Osteoblast (primary cell): ENCODE measurements around the gene SINHCAF. TPM values are rescaled to one million over a fixed set of nuclear protein-coding genes. Genes with fewer than 3 reads are reported as not detected.

Experiments
- DNase-seq: peaks from one replicate; pipeline ENCODE4 v3.0.0; 2011; ENCODE audit warnings: low spot score, mixed read lengths; ENCODE audit not compliant: insufficient read length; ENCODE audit errors: missing footprints
- H2AFZ ChIP-seq: 2 replicates; pipeline ENCODE4 v1.6.0; 2011; ENCODE audit warnings: mild to moderate bottlenecking, low read length
- H3K27ac ChIP-seq: 2 replicates; pipeline ENCODE4 v1.5.1; 2011; ENCODE audit warnings: mild to moderate bottlenecking, low read depth, low read length, moderate library complexity
- H3K27me3 ChIP-seq: 2 replicates; pipeline ENCODE4 v1.6.0; 2012; ENCODE audit warnings: mild to moderate bottlenecking, control low read depth, inconsistent platforms, low read length, moderate library complexity; ENCODE audit not compliant: insufficient read depth
- H3K36me3 ChIP-seq: 2 replicates; pipeline ENCODE4 v1.5.1; 2011; ENCODE audit warnings: mild to moderate bottlenecking, low read length, control low read depth, moderate library complexity; ENCODE audit not compliant: insufficient read depth
- H3K4me1 ChIP-seq: 2 replicates; pipeline ENCODE4 v1.5.1; 2011; ENCODE audit warnings: mild to moderate bottlenecking, low read length, control low read depth, moderate library complexity; ENCODE audit not compliant: insufficient read depth
- H3K4me2 ChIP-seq: 2 replicates; pipeline ENCODE4 v1.6.0; 2011; ENCODE audit warnings: mild to moderate bottlenecking, low read length; ENCODE audit not compliant: insufficient read depth
- H3K4me3 ChIP-seq: fragments of 200-600 bp; sonication (generic); 3 replicates; pipeline ENCODE4 v1.5.1; 2012; ENCODE audit warnings: mild to moderate bottlenecking, low read length, inconsistent platforms; ENCODE audit not compliant: insufficient read depth
- H3K79me2 ChIP-seq: 2 replicates; pipeline ENCODE4 v1.6.0; 2012; ENCODE audit warnings: mild to moderate bottlenecking, low read length, control low read depth, inconsistent platforms; ENCODE audit not compliant: insufficient read depth
- H3K9me3 ChIP-seq: 2 replicates; pipeline ENCODE4 v1.5.1; 2011; ENCODE audit warnings: low read depth, low read length, control low read depth
- H4K20me1 ChIP-seq: 2 replicates; pipeline ENCODE4 v1.6.0; 2012; ENCODE audit warnings: mild to moderate bottlenecking, low read length, control low read depth; ENCODE audit not compliant: insufficient read depth
- total RNA-seq: library from RNA; depleted of rRNA; stranded (reverse); fragments of >200 nt; gene quantifications from 2 replicates; pipeline ENCODE4 v1.2.3, GENCODE V29; 2012
- TF ChIP-seq, protein P1 (sequence below): IDR thresholded peaks from 2 replicates; pipeline ENCODE4 v1.5.1; 2011; ENCODE audit warnings: mild to moderate bottlenecking, low read depth, low read length, moderate library complexity; ENCODE audit errors: extremely low read depth

Gene SINHCAF
- total RNA-seq, 1 donor, result 11.2 TPM

DNA sequence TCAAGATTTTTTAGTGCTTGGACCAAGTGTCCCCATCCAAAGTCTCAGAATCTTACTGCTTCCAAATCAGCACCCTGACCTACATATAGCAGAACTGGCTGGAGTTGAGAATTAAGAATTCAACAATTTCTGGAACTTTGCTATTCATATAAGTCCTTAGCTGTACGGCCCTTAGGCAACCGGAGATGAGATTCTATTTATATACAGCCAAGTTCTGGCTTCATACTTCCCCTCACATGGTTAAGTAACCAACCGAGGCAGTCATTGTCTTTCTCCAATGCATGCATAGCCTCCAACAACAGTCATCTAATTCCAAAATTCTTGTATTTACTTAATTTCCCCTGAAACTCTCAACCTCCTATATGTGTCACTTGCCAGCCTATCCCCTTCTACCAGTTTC lies 76.6 kb downstream of the SINHCAF start:
- Histone ChIP-seq H4K20me1 (no peaks in the 10 kb centered on the region), H3K4me2 (no peak overlapping the region), H3K79me2 (no peaks in the 10 kb centered on the region), H3K4me3 (no peak overlapping the region), H3K27ac (no peak overlapping the region), H3K4me1 (no peaks in the 10 kb centered on the region), H3K27me3 (peaks cover 8% of the 10 kb centered on the region), H2AFZ (no peak overlapping the region), H3K36me3 (no peaks in the 10 kb centered on the region), H3K9me3 (no peaks in the 10 kb centered on the region)
- TF ChIP-seq, protein P1, sequence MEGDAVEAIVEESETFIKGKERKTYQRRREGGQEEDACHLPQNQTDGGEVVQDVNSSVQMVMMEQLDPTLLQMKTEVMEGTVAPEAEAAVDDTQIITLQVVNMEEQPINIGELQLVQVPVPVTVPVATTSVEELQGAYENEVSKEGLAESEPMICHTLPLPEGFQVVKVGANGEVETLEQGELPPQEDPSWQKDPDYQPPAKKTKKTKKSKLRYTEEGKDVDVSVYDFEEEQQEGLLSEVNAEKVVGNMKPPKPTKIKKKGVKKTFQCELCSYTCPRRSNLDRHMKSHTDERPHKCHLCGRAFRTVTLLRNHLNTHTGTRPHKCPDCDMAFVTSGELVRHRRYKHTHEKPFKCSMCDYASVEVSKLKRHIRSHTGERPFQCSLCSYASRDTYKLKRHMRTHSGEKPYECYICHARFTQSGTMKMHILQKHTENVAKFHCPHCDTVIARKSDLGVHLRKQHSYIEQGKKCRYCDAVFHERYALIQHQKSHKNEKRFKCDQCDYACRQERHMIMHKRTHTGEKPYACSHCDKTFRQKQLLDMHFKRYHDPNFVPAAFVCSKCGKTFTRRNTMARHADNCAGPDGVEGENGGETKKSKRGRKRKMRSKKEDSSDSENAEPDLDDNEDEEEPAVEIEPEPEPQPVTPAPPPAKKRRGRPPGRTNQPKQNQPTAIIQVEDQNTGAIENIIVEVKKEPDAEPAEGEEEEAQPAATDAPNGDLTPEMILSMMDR, result no peak
- no peak for DNase-seq

DNA sequence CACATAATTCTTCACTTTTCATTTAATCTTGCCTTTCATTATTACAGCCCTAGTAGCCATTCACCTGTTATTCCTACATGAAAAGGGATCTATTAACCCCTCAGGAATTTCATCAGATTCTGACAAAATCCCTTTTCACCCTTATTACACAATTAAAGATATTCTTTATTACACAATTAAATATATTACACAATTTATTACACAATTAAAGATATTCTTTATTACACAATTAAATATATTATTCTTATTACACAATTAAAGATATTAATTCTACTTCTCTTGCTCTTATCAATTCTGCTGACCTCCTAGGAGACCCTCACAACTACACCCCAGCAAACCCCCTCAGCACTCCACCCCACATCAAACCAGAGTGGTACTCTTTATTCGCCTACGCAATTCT lies 77.1 kb downstream of the SINHCAF start:
- Histone ChIP-seq H3K9me3 (no peaks in the 10 kb centered on the region), H3K4me3 (no peak overlapping the region), H4K20me1 (no peaks in the 10 kb centered on the region), H3K27me3 (peaks cover 4% of the 10 kb centered on the region), H3K36me3 (no peaks in the 10 kb centered on the region), H3K79me2 (no peaks in the 10 kb centered on the region), H3K4me1 (no peaks in the 10 kb centered on the region), H2AFZ (no peak overlapping the region), H3K27ac (no peak overlapping the region), H3K4me2 (no peak overlapping the region)
- TF ChIP-seq, protein P1, result no peak
- DNase-seq, result no peak

DNA sequence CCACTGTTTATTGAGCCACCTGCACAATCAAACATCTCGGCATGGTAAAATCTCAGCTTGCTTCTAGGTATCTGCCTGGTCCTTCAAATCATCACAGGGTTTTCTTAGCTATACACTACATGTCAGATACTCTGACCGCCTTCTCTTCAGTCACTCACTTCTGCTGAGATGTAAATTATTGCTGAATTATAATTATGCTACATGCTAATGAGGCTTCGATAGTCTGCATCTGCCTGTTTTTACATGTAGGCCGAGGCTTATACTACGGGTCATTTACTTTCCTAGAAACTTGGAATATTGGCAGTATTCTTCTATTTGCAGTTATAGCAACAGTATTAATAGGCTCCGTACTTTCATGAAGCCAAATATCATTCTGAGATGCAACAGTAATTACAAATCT lies 77.6 kb downstream of the SINHCAF start:
- Histone ChIP-seq H3K9me3 (no peaks in the 10 kb centered on the region), H3K27ac (no peak overlapping the region)

DNA sequence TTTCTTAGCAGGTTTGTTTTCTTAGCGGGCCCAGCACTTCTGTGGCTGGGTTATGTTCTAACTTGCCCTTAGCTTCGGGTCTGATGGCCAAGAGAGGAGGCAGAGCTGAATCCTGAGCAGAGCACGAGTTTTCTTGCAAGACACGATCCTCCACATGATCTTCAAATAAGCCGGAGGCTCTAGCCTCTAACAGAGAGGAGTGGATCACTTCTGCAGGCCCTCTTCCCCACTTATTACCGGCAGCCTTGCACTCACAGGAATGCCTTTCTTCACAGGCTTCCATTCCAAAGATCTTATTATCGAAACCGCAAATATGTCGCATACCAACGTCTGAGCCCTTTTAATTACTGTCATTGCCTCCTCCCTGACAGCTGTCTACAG lies 79.5 kb downstream of the SINHCAF start:
- no peaks in the 10 kb centered on the region for H3K9me3 ChIP-seq
- no peaks in the 10 kb centered on the region for H3K4me1 ChIP-seq
- H3K27ac ChIP-seq, result no peak overlapping the region
- H3K4me3 ChIP-seq, result no peak overlapping the region
- peak overlapping the region; percentile 41 for H2AFZ ChIP-seq
- no peaks in the 10 kb centered on the region for H3K36me3 ChIP-seq
- TF ChIP-seq, protein P1, result no peak
- H3K4me2 ChIP-seq, result no peak overlapping the region
- H3K27me3 ChIP-seq, result peaks cover 4% of the 10 kb centered on the region
- no peak for DNase-seq
- H4K20me1 ChIP-seq, result no peaks in the 10 kb centered on the region
- H3K79me2 ChIP-seq, result no peaks in the 10 kb centered on the region

More for the DNA sequence above, 77.6 kb downstream of the SINHCAF start:
- no peak overlapping the region for H3K4me2 ChIP-seq
- DNase-seq, result no peak
- no peaks in the 10 kb centered on the region for H3K79me2 ChIP-seq
- H3K4me3 ChIP-seq, result no peak overlapping the region
- H3K4me1 ChIP-seq, result no peaks in the 10 kb centered on the region
- H2AFZ ChIP-seq, result no peak overlapping the region
- peaks cover 4% of the 10 kb centered on the region for H3K27me3 ChIP-seq
- TF ChIP-seq, protein P1, result no peak
- no peaks in the 10 kb centered on the region for H4K20me1 ChIP-seq
- H3K36me3 ChIP-seq, result no peaks in the 10 kb centered on the region
